ENCODE data around the gene SNAI3.

SNAI3 gene

GRCh38 chr16:88665148-88665547 is 21.2 kb downstream of the SNAI3 start:
- DNase-seq = no peak

DNA sequence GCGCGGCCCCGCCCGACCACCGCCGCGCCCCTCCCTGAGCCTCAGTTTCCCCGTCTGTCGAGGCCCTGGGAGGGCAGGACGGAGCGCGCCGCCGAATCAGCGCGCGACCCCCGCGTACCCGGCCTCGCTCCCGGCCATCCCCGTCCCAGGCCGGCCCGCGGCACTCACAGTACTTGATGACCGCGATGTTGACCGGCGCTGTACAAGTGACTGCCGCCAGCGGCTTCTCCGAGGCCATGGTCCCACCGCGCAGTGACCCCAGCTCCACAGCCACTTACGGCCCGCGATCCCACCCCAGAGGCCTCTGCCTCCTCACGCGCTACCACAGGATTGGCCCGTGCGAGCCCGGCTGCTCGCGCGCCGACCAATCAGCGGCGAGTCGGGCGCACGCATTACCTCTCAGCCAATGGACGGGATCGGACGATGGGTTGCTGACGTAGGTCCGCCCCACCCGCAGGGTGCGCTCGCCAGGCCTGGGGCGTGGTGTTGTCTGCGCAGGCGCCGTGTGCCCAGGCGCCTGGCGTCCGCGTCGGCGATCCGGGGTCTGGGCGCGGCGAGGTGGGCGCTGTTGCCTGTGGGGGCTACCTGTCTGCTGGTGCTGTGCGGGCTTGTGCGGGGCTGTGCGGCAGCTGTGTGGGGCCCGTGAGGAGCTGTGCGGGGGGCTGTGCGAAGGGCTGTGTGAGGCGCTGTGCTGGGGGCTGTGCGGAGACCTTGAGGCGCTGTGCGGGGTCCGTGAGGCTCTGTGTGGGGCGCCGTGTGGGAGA is 23.3 kb downstream of the SNAI3 start, which contains the start of gene MVD:
TSS of gene MVD (minus strand) at position 249 of the 764 bp plus-strand sequence. CDS start at position 238, 11 bp downstream.
- peak; percentile 99 for DNase-seq

GRCh38 chr16:88662222-88662842 is 24.0 kb downstream of the SNAI3 start:
- peak; percentile 34 for DNase-seq

- DNase-seq = no peak
Measured at GRCh38 chr16:88661468-88661867, 24.8 kb downstream of the SNAI3 start.

DNA sequence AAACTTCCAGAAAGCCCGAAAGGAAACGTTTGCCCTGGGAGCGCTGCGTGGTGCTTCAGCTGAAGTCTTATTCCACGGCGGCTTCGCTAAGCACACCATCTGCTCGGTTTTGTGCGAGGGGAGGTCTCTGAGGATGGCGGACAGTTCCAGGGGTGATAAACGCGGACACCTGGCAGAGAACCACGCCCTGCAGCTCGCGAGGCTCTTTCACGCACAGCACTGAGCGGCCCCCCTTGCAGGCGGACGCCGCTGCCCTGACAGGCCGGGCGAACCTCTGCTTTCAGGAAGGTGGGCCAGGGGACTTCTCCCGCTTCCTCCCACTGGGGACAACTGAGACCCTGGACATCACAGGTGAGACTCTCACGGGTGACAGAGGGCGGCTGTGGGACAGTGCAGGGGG is 27.1 kb downstream of the SNAI3 start:
- no peak for DNase-seq

DNA sequence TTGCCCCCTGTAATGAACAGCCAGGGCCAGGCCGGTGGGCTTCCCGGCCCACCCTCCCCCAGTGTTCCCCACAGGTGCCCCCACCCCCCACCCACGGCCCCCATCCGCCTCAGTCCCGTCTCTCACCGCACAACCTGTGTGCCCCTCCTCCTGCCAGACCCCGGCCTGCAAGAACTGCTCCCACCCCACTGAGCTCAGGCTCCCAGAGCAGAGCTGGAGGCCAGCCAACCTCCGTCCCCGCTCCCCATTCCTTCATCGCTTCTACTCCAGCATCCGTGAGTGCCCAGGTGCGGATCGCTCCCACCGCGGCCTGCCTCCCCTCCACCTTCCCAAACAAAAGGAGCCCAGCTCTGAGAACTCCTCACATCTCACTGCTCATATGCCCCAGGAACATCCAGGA is 27.6 kb downstream of the SNAI3 start:
- DNase-seq = no peak

DNA sequence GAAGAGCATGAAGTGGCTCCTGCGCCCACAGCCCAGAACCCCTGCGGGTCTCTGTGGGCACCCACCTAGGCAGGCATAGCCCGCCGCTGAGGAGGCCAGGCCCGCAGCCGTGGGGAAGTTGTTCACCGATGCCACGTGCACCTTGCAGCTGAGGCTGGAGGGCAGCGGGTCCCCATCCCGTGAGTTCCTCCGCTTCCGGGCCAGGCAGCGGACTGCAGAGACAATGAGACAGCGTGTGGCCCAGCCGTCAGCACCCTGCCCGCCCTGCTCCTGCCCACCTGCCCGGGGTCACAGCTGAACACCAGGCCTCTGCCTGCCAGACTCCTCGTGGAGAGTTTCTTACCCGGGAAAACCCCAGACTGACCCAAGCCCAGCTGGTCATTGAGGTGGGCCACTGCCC is 28.9 kb downstream of the SNAI3 start:
- no peak for DNase-seq

- DNase-seq = no peak
Measured at GRCh38 chr16:88656291-88656980, 29.9 kb downstream of the SNAI3 start.

GRCh38 chr16:88655733-88656281 is 30.5 kb downstream of the SNAI3 start:
- no peak for DNase-seq

- DNase-seq = no peak
Measured at GRCh38 chr16:88655053-88655732, 31.1 kb downstream of the SNAI3 start.

DNA sequence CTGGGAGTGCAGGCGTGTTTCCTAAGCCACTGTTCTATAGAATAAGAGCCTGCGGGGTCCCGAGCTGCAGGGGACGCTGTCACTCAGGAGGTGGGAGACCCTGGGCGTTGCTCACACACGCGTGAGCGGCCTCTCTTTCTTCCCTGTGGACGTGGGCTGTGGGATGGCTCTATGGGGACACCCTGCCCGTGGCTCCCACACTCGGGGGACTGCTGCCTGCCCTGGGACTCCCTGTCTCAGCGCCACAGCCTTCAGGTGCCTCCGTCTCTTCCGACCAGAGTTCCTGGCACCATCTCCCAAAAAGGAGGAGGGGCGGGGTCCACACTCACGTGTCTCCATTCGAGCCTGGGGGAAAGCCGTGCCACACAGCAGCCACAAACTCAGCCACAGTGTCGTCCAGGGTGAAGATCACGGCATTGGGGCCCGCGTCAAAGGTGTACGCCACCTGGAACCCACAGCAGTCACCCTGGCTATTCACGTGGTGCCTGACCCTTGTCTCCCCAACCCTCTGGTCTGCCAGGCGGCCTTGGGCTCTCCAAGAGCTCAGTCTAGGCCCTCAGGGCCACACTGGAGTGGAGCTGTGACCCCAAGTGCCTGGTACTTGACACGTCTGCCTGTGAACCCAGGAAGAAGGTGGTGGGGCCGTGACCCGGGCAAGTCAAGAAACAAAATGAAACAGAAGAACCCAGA is 31.8 kb downstream of the SNAI3 start:
- DNase-seq = no peak

DNA sequence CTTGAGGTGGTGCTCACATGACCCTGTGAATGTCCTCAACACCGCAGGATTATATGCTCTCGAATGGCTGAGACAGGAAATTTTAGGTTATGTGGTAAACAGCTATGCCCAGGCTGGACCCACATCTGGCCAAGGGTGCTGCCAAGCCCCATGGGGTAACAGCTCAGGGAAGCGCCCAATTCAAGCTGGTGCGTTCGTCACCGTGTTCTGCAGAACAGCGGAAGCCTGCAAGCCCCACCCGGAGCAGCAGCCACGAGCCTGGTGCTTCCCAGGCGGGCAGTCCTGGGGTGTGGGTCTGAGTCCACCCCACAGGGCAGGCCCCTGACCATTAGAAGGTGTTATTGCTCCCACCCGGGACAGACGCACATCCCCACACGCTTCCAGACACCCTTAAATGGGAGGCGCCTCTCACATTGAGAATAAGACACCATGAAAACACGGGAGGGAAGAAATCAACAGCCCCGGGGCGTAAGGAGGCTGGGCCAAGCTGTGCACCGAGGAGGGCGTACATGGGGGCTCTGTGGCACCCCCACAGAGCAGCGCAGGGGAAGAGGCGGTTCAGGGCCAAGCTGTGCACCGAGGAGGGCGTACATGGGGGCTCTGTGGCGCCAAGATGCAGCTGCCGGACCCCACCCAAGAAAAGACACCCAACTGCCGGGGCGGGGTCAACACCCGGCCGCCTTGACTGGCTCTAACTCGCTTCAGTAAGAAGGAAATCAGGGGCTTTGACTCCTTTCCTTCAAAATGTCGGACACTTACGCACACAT is 32.5 kb downstream of the SNAI3 start:
- DNase-seq = no peak

DNA sequence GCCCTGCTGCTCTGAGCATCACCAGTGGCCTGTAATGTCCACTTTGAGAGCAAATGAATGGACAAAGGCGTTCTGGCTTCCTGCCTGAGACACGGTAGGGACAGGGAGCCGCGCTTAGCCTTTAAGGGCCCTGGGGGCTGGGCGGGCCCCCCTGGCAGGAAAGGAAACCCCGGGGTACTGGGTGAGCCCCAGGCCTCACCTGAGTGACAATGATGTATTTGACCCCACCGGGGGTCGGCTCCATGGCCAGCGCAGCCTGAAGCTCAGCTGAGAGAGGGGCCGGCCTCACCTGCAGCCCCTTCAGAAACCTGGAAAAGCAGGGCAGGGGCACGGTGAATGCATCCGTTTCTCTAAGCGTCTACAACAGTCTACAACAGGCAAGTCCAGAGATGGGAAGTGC is 33.2 kb downstream of the SNAI3 start:
- DNase-seq = no peak

GRCh38 chr16:88652762-88653063 is 33.6 kb downstream of the SNAI3 start:
- no peak for DNase-seq

- no peak for DNase-seq
Measured at GRCh38 chr16:88651989-88652761, 34.1 kb downstream of the SNAI3 start.

GRCh38 chr16:88651276-88651988 is 34.9 kb downstream of the SNAI3 start:
- DNase-seq = peak; percentile 52

- peak; percentile 58 for DNase-seq
Measured at GRCh38 chr16:88650749-88651275, 35.5 kb downstream of the SNAI3 start, which contains the start of gene CYBA. TSS of gene CYBA (minus strand) at chr16:88651053. CDS start at chr16:88651013, 40 bp downstream.

DNA sequence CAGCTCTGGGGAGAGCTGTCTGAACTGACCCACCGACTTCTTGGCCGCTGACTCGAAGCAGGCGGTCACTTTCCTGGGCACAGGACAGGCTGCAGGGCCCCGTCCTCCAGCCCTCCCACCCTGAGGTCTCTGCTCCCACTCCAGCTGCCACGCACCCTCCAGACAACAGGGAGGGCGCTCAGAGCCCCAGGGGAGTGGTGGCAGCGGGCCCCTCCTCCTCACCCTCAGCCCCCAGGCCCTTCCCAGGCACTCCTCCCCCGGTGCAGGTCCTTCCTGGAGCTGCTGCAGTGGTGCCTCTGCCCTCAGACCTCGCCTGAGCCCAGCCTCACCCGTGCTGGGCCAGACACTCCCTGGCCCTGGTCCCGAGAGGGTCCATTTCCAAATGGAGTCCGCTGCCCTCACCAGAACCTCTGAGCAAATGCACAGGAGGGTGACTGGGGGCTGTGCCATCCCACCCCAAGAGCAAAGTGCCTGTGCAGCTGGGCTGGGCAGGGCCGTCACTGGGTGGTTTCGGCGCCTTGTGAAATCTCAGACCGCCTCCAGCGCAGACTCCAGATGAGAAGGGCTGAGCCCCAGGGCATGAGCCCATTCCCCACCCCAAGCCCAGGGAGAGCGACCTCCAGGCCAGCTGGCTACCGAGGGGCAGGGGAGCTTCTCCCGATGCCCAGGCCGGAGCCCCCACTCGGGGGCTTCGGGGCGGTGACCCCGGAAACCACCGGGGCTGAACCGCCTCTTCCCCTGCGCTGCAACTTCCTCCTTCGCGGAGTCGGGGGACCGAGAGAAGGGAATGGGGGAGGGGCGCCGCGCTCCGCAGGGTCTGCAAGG is 36.2 kb downstream of the SNAI3 start:
- peak; percentile 76 for DNase-seq

All from eye (tissue), 1 donor.